ENCODE data around the gene ZNF638.
A peak's percentile ranks its signal among the peaks of the same experiment; 100 is the strongest.

The ZNF638 gene

DNA sequence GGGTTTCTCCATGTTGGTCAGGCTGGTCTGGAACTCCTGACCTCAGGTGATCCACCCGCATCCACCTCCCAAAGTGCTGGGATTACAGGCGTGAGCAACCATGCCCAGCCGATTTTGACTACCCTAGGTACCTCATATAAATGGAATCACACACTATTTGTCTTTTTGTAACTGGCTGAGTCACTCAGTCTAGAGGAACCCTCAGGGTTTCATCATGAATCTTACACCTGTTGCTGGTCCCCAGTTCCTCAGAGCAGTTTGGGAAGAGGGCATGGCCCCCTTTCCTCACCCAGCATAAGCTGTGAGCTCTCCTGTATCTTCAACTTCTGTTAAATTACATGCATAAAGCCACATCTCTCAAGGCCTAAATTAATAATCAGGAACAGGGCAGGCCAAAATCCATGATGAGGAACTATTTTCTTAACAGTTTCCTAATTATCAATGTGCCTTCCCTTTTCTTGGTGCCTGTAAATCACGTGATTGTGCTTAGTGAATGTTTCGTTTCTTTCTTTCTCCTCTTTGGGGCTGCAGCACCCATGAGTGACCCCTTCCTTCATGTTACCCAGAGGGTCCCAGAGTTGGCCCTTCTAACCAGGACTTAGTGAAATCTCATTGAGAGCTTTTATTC, 142.6 kb downstream of the ZNF638 start:
- DNase-seq (ENCODE audit: low read depth) = no peak
- no peak overlapping the region for H3K4me3 ChIP-seq (ENCODE audit: low read length)
- TF ChIP-seq, protein P1, sequence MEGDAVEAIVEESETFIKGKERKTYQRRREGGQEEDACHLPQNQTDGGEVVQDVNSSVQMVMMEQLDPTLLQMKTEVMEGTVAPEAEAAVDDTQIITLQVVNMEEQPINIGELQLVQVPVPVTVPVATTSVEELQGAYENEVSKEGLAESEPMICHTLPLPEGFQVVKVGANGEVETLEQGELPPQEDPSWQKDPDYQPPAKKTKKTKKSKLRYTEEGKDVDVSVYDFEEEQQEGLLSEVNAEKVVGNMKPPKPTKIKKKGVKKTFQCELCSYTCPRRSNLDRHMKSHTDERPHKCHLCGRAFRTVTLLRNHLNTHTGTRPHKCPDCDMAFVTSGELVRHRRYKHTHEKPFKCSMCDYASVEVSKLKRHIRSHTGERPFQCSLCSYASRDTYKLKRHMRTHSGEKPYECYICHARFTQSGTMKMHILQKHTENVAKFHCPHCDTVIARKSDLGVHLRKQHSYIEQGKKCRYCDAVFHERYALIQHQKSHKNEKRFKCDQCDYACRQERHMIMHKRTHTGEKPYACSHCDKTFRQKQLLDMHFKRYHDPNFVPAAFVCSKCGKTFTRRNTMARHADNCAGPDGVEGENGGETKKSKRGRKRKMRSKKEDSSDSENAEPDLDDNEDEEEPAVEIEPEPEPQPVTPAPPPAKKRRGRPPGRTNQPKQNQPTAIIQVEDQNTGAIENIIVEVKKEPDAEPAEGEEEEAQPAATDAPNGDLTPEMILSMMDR (IDR thresholded peaks at IDR 0.05; ENCODE audit: insufficient read depth, low read depth, low read length, missing control alignments) = no peak

DNA sequence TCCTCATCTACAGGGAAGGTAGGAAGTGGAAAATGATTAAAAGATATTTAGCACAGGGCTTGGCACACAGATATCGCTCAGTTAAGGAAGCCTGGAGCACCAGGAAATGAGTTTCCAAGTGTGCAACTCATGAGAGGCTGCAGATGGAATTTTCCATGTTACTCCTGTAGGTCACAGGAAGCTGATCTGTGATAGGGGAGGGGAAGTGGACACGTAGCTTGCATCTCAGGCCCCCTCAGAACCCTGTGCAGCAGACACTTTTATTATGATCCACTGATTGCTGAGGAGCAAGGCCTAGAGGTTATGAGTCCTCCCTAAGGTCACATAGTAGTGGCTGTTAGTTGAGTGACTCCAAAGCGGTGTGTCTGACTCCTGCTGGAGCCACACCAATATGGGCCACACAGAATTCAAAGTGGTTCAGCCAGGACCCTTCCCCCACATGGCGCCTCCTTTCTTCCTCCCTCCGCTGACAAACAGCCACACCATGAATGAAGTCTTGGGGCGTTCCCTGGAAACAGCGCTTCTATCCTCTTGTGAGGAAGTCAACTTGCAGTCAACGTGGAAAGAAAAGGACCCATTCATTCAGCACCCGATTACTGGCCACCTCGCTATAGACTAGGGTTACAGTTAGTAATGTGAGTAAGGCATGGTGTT, 143.3 kb downstream of the ZNF638 start:
- DNase-seq (ENCODE audit: low read depth) = no peak
- H3K4me3 ChIP-seq (ENCODE audit: low read length) = no peak overlapping the region
- TF ChIP-seq, protein P1 (IDR thresholded peaks at IDR 0.05; ENCODE audit: insufficient read depth, low read depth, low read length, missing control alignments) = no peak

DNA sequence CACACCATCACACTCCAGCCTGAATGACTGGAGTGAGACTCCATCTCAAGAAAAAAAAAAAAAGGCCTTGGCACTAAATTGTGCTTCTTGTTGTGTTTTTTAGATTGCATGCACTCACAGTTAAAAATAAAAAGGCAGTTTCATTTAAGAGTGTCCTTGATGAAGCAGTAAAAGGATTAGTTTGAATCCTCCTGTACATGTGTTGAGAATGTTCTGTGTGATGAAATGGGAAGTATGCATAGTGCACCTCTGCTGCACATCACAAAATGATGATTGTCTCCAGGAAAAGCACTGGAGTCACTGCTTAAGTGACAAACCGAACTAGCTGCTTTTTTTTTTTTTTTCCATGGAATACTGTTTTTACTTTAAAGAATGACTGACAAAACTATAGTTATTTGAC, 144.9 kb downstream of the ZNF638 start:
- TF ChIP-seq, protein P1 (IDR thresholded peaks at IDR 0.05; ENCODE audit: insufficient read depth, low read depth, low read length, missing control alignments) = no peak

DNA sequence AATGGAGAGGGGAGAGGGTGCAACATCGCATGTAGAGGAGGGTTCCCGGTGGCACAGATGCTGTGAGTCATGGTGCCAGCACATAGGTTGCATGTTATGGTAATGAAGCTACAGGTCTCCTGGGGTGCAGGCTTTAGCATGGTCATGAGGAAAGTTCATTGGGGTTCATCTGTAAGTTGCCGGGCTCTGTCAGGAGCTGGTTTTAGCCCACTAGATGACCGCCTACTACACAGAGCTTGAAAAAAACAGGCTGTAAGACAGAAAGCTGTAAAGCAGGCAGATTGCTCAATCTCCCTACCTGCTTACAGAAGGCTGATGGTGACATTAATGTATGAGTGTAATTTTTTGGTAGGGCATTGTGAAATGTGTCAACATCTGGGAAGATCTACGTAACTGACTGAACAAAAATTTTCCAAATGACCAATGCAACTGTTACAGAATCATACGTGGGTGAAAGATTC, 145.7 kb downstream of the ZNF638 start:
- DNase-seq (ENCODE audit: low read depth) = peak; percentile 73
- H3K4me3 ChIP-seq (ENCODE audit: low read length) = no peak overlapping the region
- TF ChIP-seq, protein P1 (IDR thresholded peaks at IDR 0.05; ENCODE audit: insufficient read depth, low read depth, low read length, missing control alignments) = no peak

More for the DNA sequence above, 144.9 kb downstream of the ZNF638 start:
- no peak for DNase-seq (ENCODE audit: low read depth)
- H3K4me3 ChIP-seq (ENCODE audit: low read length) = no peak overlapping the region

DNA sequence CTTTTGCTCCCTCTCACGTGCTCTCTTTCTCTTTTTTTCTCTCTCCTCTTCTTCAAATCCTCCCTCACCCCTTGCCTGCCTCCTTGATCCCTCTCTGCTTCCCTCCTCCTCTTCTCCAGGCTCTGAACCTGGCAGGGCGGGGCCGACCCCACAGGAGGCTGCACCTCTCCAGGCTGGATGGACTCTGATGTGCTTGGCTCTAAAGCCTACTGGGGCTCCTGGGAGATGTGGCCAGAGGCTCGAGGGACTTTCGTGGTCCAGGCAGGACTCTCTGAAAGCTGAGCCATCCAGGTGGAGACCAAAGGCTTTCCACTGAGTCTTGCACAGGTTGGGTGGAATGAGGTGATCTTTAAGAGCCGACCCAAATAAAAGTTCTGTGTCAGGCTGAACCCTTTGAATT, 147.2 kb downstream of the ZNF638 start:
- no peak overlapping the region for H3K4me3 ChIP-seq (ENCODE audit: low read length)
- TF ChIP-seq, protein P1 (IDR thresholded peaks at IDR 0.05; ENCODE audit: insufficient read depth, low read depth, low read length, missing control alignments) = no peak
- no peak for DNase-seq (ENCODE audit: low read depth)

DNA sequence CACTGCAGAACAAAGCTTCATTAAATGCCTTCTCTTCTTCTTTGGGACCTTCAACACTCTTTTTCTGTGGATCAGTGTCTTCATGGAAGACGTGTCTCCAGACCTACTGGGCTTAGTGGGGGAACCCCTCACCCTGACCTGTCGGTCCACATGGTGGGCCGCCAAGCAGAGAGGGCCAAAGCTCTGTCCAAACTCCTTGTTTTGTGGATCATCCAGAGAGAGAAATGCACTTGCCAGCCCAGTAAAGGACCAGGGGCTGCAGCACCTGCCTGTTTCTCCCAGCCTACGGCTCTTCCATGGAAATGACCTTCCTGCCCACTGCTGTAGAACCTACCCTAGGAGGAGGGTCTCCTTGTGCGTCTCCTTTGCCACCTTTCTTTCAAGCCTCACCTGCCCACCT, 147.7 kb downstream of the ZNF638 start:
- TF ChIP-seq, protein P1 (IDR thresholded peaks at IDR 0.05; ENCODE audit: insufficient read depth, low read depth, low read length, missing control alignments) = no peak
- H3K4me3 ChIP-seq (ENCODE audit: low read length) = no peak overlapping the region
- DNase-seq (ENCODE audit: low read depth) = no peak
